Ammon's horn (tissue), 1 donor: ENCODE results near the gene KDM1B.
"Not testable (repeated sequence)": the region's sequence is repeated elsewhere in the genome, so short reads cannot be mapped to it uniquely, and the experiment has no call there.

ENCODE experiments used
- DNase-seq: peaks from one replicate; pipeline ENCODE4 v3.0.0-alpha.2; 2016; ENCODE audit warnings: low spot score

Gene KDM1B

GRCh38 chr6:18186540-18187250 lies 31.5 kb downstream of the KDM1B start:
- DNase-seq = no peak

- DNase-seq = no peak
These were observed 32.5 kb downstream of the KDM1B start for GRCh38 chr6:18187701-18188100.

GRCh38 chr6:18189196-18189595 lies 34.0 kb downstream of the KDM1B start:
- no peak for DNase-seq

GRCh38 chr6:18192026-18192425 lies 36.8 kb downstream of the KDM1B start:
- no peak for DNase-seq

GRCh38 chr6:18203786-18204185 lies 48.6 kb downstream of the KDM1B start:
- no peak for DNase-seq

GRCh38 chr6:18204691-18205090 lies 49.5 kb downstream of the KDM1B start:
- peak; percentile 33 for DNase-seq

- DNase-seq = no peak
These were observed 51.4 kb downstream of the KDM1B start for GRCh38 chr6:18206591-18206990.

GRCh38 chr6:18207438-18207837 lies 52.2 kb downstream of the KDM1B start:
- peak; percentile 63 for DNase-seq

GRCh38 chr6:18207949-18208348 lies 52.7 kb downstream of the KDM1B start:
- DNase-seq = no peak

GRCh38 chr6:18208778-18209177 lies 53.6 kb downstream of the KDM1B start:
- not testable (repeated sequence) for DNase-seq

- peak; percentile 18 for DNase-seq
These were observed 54.4 kb downstream of the KDM1B start for GRCh38 chr6:18209539-18210197.

GRCh38 chr6:18210707-18211106 lies 55.5 kb downstream of the KDM1B start:
- DNase-seq = no peak

GRCh38 chr6:18211338-18211737 lies 56.1 kb downstream of the KDM1B start:
- no peak for DNase-seq

- no peak for DNase-seq
These were observed 57.0 kb downstream of the KDM1B start for GRCh38 chr6:18212231-18212630.

- no peak for DNase-seq
These were observed 58.2 kb downstream of the KDM1B start for GRCh38 chr6:18213439-18213838.

- DNase-seq = no peak
These were observed 58.8 kb downstream of the KDM1B start for GRCh38 chr6:18214003-18214402.

- no peak for DNase-seq
These were observed 60.2 kb downstream of the KDM1B start for GRCh38 chr6:18215436-18215835.

- DNase-seq = no peak
These were observed 61.2 kb downstream of the KDM1B start for GRCh38 chr6:18216411-18216810.

GRCh38 chr6:18218233-18218632 lies 63.0 kb downstream of the KDM1B start:
- no peak for DNase-seq

GRCh38 chr6:18219591-18219990 lies 64.4 kb downstream of the KDM1B start:
- DNase-seq = no peak

GRCh38 chr6:18221288-18221615 lies 66.0 kb downstream of the KDM1B start:
- no peak for DNase-seq

- DNase-seq = not testable (repeated sequence)
These were observed 71.4 kb downstream of the KDM1B start for GRCh38 chr6:18226451-18227105.

- DNase-seq = not testable (repeated sequence)
These were observed 71.9 kb downstream of the KDM1B start for GRCh38 chr6:18227166-18227565.
